Natural killer cell (primary cell): Measurements from ENCODE around the gene ZGPAT. TPM values are rescaled to one million over a fixed set of nuclear protein-coding genes. Genes with fewer than 3 reads are reported as not detected.

ENCODE experiments used
- ATAC-seq, 3 donors: fragments of 150-1000 bp in 2 of 3; fragments of 200-7000 bp in 1 of 3; cut with Tn5 transposase; 1 replicate in 1 of 3; 2 replicates in 2 of 3; pipeline ENCODE4 v1.10.0; 2021; ENCODE audit warnings: mild to moderate bottlenecking in 2 of 3, moderate library complexity in 2 of 3
- DNase-seq, 2 donors: peaks; one replicate each; pipeline versions ENCODE4 v3.0.0 to v3.0.0-alpha.2; 2013 to 2021; ENCODE audit warnings: mixed read lengths in 1 of 2
- H3K27ac ChIP-seq: one replicate; pipeline ENCODE4 v1.5.1; 2013; ENCODE audit warnings: mild to moderate bottlenecking, low read length
- H3K27me3 ChIP-seq: one replicate; pipeline ENCODE4 v1.6.1; 2013; ENCODE audit warnings: low read length; ENCODE audit not compliant: control insufficient read depth, insufficient read depth
- H3K36me3 ChIP-seq: one replicate; pipeline ENCODE4 v1.6.1; 2013; ENCODE audit warnings: low read length; ENCODE audit not compliant: control insufficient read depth, insufficient read depth
- H3K4me1 ChIP-seq: one replicate; pipeline ENCODE4 v1.6.1; 2013; ENCODE audit warnings: low read length; ENCODE audit not compliant: control insufficient read depth, insufficient read depth
- H3K4me3 ChIP-seq: one replicate; pipeline ENCODE4 v1.5.1; 2013; ENCODE audit warnings: low read length
- H3K9me3 ChIP-seq: one replicate; pipeline ENCODE4 v1.6.1; 2013; ENCODE audit warnings: low read length; ENCODE audit not compliant: control insufficient read depth, insufficient read depth
- H3K27ac Mint-ChIP-seq, 2 donors: one replicate each; pipeline ENCODE4 v1.8.0; 2022; ENCODE audit warnings: mild to moderate bottlenecking in 2 of 2, mixed read lengths in 2 of 2, moderate library complexity in 1 of 2
- H3K27me3 Mint-ChIP-seq, 2 donors: one replicate each; pipeline ENCODE4 v1.8.0; 2022; ENCODE audit warnings: low read depth in 2 of 2, mixed read lengths in 2 of 2
- H3K36me3 Mint-ChIP-seq: one replicate; pipeline ENCODE4 v1.8.0; 2022; ENCODE audit warnings: mixed read lengths
- H3K4me1 Mint-ChIP-seq, 2 donors: one replicate each; pipeline ENCODE4 v1.8.0; 2022; ENCODE audit warnings: mixed read lengths in 2 of 2
- H3K4me3 Mint-ChIP-seq: one replicate; pipeline ENCODE4 v1.8.0; 2022; ENCODE audit warnings: mild to moderate bottlenecking, moderate library complexity, mixed read lengths
- H3K9me3 Mint-ChIP-seq, 2 donors: one replicate each; pipeline ENCODE4 v1.8.0; 2022; ENCODE audit warnings: mixed read lengths in 2 of 2
- CTCF ChIP-seq: fragments of 200-600 bp; IDR thresholded peaks from one replicate; pipeline ENCODE4 v1.8.0; 2022; ENCODE audit warnings: antibody characterized with exemption
- WGBS: methylation state at CpG from one replicate; pipeline ENCODE4 v1.1.7; 2013; ENCODE audit warnings: missing lambda C conversion rate; ENCODE audit not compliant: insufficient coverage; 5-methylcytosine and 5-hydroxymethylcytosine counted together
- intact Hi-C: fragments of 100-400 bp; cut with micrococcal nuclease; formaldehyde crosslinking; loops from one replicate; pipeline ENCODE4 v1.14.2; 2022
- total RNA-seq, 4 donors: library from RNA; stranded (reverse); fragments of 120-200 nt in 1 of 4; gene quantifications; one replicate each; pipeline versions ENCODE4 v1.2.3 to v1.2.4, GENCODE V29; 2013 to 2022

ZGPAT gene
- total RNA-seq, 3 donors from 2014 or later (not counting 1 experiment from before 2014, with no cell fraction given) = 39.3 to 47.7 (median 46.1) TPM

- Histone ChIP-seq H3K27ac (no peak overlapping the region), H3K9me3 (no peaks in the 10 kb centered on the region), H3K4me3 (no peak overlapping the region), H3K36me3 (peaks cover 5% of the 10 kb centered on the region), H3K4me1 (peaks cover 34% of the 10 kb centered on the region), H3K27me3 (no peaks in the 10 kb centered on the region)
- Mint-ChIP-seq H3K4me1 (peaks cover 0 to 27% of the 10 kb centered on the region in 2 donors), H3K27ac (peak overlapping the region; percentile 87 to 90), H3K27me3 (no peaks in the 10 kb centered on the region), H3K36me3 (no peaks in the 10 kb centered on the region), H3K9me3 (no peaks in the 10 kb centered on the region), H3K4me3 (peak overlapping the region; percentile 28)
- 96% methylated on average over 19 of the region's 20 CpGs for WGBS
- DNase-seq = no peak
- intact Hi-C loops = no loop called here
- no peak for TF ChIP-seq CTCF
- ATAC-seq = no peak
Measured at GRCh38 chr20:63692436-63693082, 15.3 kb upstream of the ZGPAT start.

GRCh38 chr20:63693083-63693732 lies 14.6 kb upstream of the ZGPAT start:
- DNase-seq = no peak
- intact Hi-C loops = no loop called here
- no peak overlapping the region for H3K27ac ChIP-seq
- H3K9me3 ChIP-seq = no peaks in the 10 kb centered on the region
- H3K27ac Mint-ChIP-seq = peak overlapping the region; percentile 87 to 90
- 97% methylated on average over 8 of the region's 10 CpGs for WGBS
- peak in 1 of 3 donors; percentile 28 for ATAC-seq
- H3K27me3 Mint-ChIP-seq = no peaks in the 10 kb centered on the region
- no peaks in the 10 kb centered on the region for H3K9me3 Mint-ChIP-seq
- H3K27me3 ChIP-seq = no peaks in the 10 kb centered on the region
- no peak overlapping the region for H3K4me3 Mint-ChIP-seq
- H3K36me3 ChIP-seq = peaks cover 5% of the 10 kb centered on the region
- no peaks in the 10 kb centered on the region for H3K36me3 Mint-ChIP-seq
- H3K4me1 Mint-ChIP-seq = peaks cover 0 to 27% of the 10 kb centered on the region in 2 donors
- H3K4me1 ChIP-seq = peaks cover 34% of the 10 kb centered on the region
- no peak for TF ChIP-seq CTCF
- no peak overlapping the region for H3K4me3 ChIP-seq

- DNase-seq (no peak), ATAC-seq (no peak)
- Mint-ChIP-seq H3K4me1 (peaks cover 0 to 27% of the 10 kb centered on the region in 2 donors), H3K4me3 (peak overlapping the region; percentile 74), H3K27ac (peak overlapping the region; percentile 87 to 90), H3K27me3 (no peaks in the 10 kb centered on the region), H3K36me3 (no peaks in the 10 kb centered on the region), H3K9me3 (no peaks in the 10 kb centered on the region)
- H3K9me3 ChIP-seq = no peaks in the 10 kb centered on the region
- no peak overlapping the region for H3K27ac ChIP-seq
- WGBS = 95% methylated on average over 21 of the region's 21 CpGs
- intact Hi-C loops = no loop called here
- H3K36me3 ChIP-seq = peaks cover 5% of the 10 kb centered on the region
- peaks cover 34% of the 10 kb centered on the region for H3K4me1 ChIP-seq
- H3K4me3 ChIP-seq = no peak overlapping the region
- no peaks in the 10 kb centered on the region for H3K27me3 ChIP-seq
- no peak for TF ChIP-seq CTCF
Measured at GRCh38 chr20:63693733-63694583, 13.9 kb upstream of the ZGPAT start.
